DOHH2 (cell line): ENCODE results near the gene TCF12.

Experiments
- H3F3A ChIP-seq: fragments of 200-600 bp; sonication (generic), shearing (Covaris generic); 2 replicates; pipeline ENCODE4 v1.6.0; 2016; ENCODE audit warnings: antibody characterized with exemption, mild to moderate bottlenecking; ENCODE audit not compliant: control insufficient read depth, insufficient read depth
- H3K27ac ChIP-seq: fragments of 200-600 bp; sonication (generic); 2 replicates; pipeline ENCODE4 v1.5.1; 2014; ENCODE audit warnings: low read depth, mild to moderate bottlenecking, low read length, moderate library complexity
- H3K27me3 ChIP-seq: fragments of 200-600 bp; sonication (generic); 2 replicates; pipeline ENCODE4 v1.6.1; 2014; ENCODE audit warnings: mild to moderate bottlenecking, low read length, mixed read lengths; ENCODE audit not compliant: control insufficient read depth
- H3K36me3 ChIP-seq: fragments of 200-600 bp; sonication (generic); 2 replicates; pipeline ENCODE4 v1.6.1; 2014; ENCODE audit warnings: mild to moderate bottlenecking, low read length, moderate library complexity, mixed read lengths; ENCODE audit not compliant: control insufficient read depth
- H3K4me1 ChIP-seq: fragments of 200-600 bp; sonication (generic); 2 replicates; pipeline ENCODE4 v1.6.1; 2014; ENCODE audit warnings: mild to moderate bottlenecking, low read length, mixed read lengths; ENCODE audit not compliant: control insufficient read depth
- H3K4me2 ChIP-seq: fragments of 200-600 bp; sonication (generic); 2 replicates; pipeline ENCODE4 v1.6.0; 2014; ENCODE audit warnings: mild to moderate bottlenecking, low read length, moderate library complexity
- H3K4me3 ChIP-seq: fragments of 200-600 bp; sonication (generic); 2 replicates; pipeline ENCODE4 v1.5.1; 2014; ENCODE audit warnings: mild to moderate bottlenecking, low read length, mixed read lengths
- H3K79me2 ChIP-seq: fragments of 200-600 bp; sonication (generic); 2 replicates; pipeline ENCODE4 v1.6.1; 2014; ENCODE audit warnings: mild to moderate bottlenecking, low read length, mixed read lengths; ENCODE audit not compliant: control insufficient read depth
- H3K9me2 ChIP-seq: fragments of 200-600 bp; sonication (generic); replicated peaks from 2 replicates; pipeline ENCODE4 v1.6.1; 2014; ENCODE audit warnings: mild to moderate bottlenecking, low read length, mixed read lengths; ENCODE audit not compliant: control insufficient read depth
- H3K9me3 ChIP-seq: fragments of 200-600 bp; sonication (generic); 2 replicates; pipeline ENCODE4 v1.6.1; 2014; ENCODE audit warnings: antibody characterized with exemption, low read length, mixed read lengths; ENCODE audit not compliant: control insufficient read depth, insufficient read depth
- H4K20me1 ChIP-seq: fragments of 200-600 bp; sonication (generic); 2 replicates; pipeline ENCODE4 v1.6.0; 2014; ENCODE audit warnings: low read depth, mild to moderate bottlenecking, antibody characterized with exemption, low read length, moderate library complexity; ENCODE audit not compliant: control insufficient read depth, insufficient read depth
- CTCF ChIP-seq: fragments of 200-600 bp; sonication (generic); IDR thresholded peaks from one replicate; pipeline ENCODE4 v1.5.1; 2014; ENCODE audit warnings: antibody characterized with exemption, mild to moderate bottlenecking, low read depth, low read length; ENCODE audit not compliant: poor library complexity, severe bottlenecking
- EZH2phosphoT487 ChIP-seq: fragments of 200-600 bp; sonication (generic); IDR thresholded peaks from 2 replicates; pipeline ENCODE4 v1.6.1; 2017; ENCODE audit warnings: borderline replicate concordance, mild to moderate bottlenecking, antibody characterized with exemption, low read length, moderate library complexity, mixed read lengths

The TCF12 gene

GRCh38 chr15:57297630-57298029 is 379.2 kb downstream of the TCF12 start:
- no peak overlapping the region for H3K27ac ChIP-seq
- no peak overlapping the region for H3K4me3 ChIP-seq
- peaks cover 23% of the 10 kb centered on the region for H3K79me2 ChIP-seq
- peaks cover 57% of the 10 kb centered on the region for H3K4me1 ChIP-seq
- peaks cover 7% of the 10 kb centered on the region for H3F3A ChIP-seq
- peak overlapping the region; percentile 4; the same call in 1 of the 2 replicates for H3K4me2 ChIP-seq
- no peaks in the 10 kb centered on the region; the same call in 1 of the 2 replicates for H3K36me3 ChIP-seq
- H3K27me3 ChIP-seq, result no peaks in the 10 kb centered on the region
- H3K9me3 ChIP-seq, result no peaks in the 10 kb centered on the region
- H4K20me1 ChIP-seq, result no peaks in the 10 kb centered on the region
- H3K9me2 ChIP-seq, result no peaks in the 10 kb centered on the region
- TF ChIP-seq CTCF (no peak), EZH2phosphoT487 (no peak)

GRCh38 chr15:57298204-57298603 is 379.8 kb downstream of the TCF12 start:
- Histone ChIP-seq H3K9me2 (no peaks in the 10 kb centered on the region), H3K79me2 (peaks cover 28% of the 10 kb centered on the region), H3K4me3 (no peak overlapping the region), H4K20me1 (no peaks in the 10 kb centered on the region), H3K4me2 (no peak overlapping the region), H3K9me3 (no peaks in the 10 kb centered on the region), H3K36me3 (no peaks in the 10 kb centered on the region; the same call in 1 of the 2 replicates), H3K27ac (no peak overlapping the region), H3K4me1 (peaks cover 63% of the 10 kb centered on the region), H3K27me3 (no peaks in the 10 kb centered on the region), H3F3A (peaks cover 7% of the 10 kb centered on the region)
- TF ChIP-seq EZH2phosphoT487 (no peak), CTCF (no peak)

- TF ChIP-seq EZH2phosphoT487 (no peak), CTCF (no peak)
- H3K4me3 ChIP-seq, result peak overlapping the region; percentile 86
- no peaks in the 10 kb centered on the region for H3K36me3 ChIP-seq
- H3K27me3 ChIP-seq, result no peaks in the 10 kb centered on the region
- no peaks in the 10 kb centered on the region for H4K20me1 ChIP-seq
- H3F3A ChIP-seq, result peaks cover 9% of the 10 kb centered on the region
- H3K9me3 ChIP-seq, result no peaks in the 10 kb centered on the region
- H3K4me1 ChIP-seq, result peaks cover 65% of the 10 kb centered on the region
- no peaks in the 10 kb centered on the region for H3K9me2 ChIP-seq
- H3K4me2 ChIP-seq, result peak overlapping the region; percentile 69
- peak overlapping the region; percentile 66 for H3K27ac ChIP-seq
- peaks cover 31% of the 10 kb centered on the region for H3K79me2 ChIP-seq
Observed at GRCh38 chr15:57298843-57299550, 380.6 kb downstream of the TCF12 start.
